T-helper 1 cell (primary cell): ENCODE data around the gene CAMK2G.
"Not testable (repeated sequence)": the region's sequence is repeated elsewhere in the genome, so short reads cannot be mapped to it uniquely, and the experiment has no call there.

ENCODE experiments used
- DNase-seq, 5 donors: peaks; one replicate each; pipeline ENCODE4 v3.0.0-alpha.2; 2012 to 2020

Gene CAMK2G

GRCh38 chr10:73838008-73838567 is 36.3 kb downstream of the CAMK2G start:
- DNase-seq: no peak

DNA sequence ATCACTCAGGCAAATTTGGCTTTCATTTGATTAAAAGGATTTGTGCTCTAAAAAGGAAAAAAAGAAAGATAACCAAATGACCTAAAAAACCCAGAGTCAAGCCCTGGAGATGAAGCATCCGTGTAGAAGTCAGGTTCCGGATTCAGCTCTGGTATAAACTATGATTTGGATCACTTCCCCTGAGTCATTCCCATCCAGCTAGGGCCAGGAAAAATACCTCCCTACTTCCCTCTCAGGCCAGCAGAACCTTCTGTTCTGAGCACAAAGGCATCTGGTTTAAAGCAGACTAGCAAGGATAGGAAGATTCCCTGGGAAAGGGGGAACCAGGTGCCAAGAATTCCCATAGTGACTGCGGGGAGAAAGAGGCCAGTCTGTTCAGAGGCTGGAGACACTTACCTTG is 37.3 kb downstream of the CAMK2G start:
- no peak for DNase-seq

DNA sequence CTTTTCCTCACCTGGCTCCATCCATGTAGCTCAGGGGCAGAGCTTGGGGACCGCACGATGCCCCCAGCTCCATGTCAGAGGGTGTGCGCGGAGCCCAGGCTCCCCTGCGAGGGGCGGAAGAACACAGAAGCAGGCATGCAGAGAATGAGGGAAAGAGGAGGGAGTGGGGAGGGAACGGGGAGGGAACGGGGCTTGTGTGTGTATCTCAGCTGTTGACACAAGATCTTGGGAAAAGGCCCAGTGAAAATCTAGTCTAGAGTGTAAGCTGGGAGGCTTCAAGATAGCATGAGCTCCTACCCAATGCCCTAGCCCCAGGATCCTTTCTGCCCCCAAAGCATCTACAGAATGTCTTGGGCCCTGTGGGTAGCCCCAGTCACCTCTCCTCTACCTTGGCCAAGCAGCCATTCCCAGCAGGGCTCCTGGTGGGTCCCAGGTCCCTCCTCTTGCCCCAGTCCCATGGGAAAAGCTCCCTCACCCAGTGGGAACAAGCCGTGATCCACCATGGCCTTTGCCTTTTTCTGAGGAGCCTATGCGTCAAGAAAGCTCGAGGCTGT is 37.9 kb downstream of the CAMK2G start:
- DNase-seq: no peak

GRCh38 chr10:73829090-73829489 is 45.3 kb downstream of the CAMK2G start:
- DNase-seq: not testable (repeated sequence)

GRCh38 chr10:73828161-73828560 is 46.2 kb downstream of the CAMK2G start:
- DNase-seq: no peak

GRCh38 chr10:73827346-73828089 is 46.8 kb downstream of the CAMK2G start:
- DNase-seq: no peak

- DNase-seq: no peak
These were observed 50.1 kb downstream of the CAMK2G start for GRCh38 chr10:73824146-73824725.

DNA sequence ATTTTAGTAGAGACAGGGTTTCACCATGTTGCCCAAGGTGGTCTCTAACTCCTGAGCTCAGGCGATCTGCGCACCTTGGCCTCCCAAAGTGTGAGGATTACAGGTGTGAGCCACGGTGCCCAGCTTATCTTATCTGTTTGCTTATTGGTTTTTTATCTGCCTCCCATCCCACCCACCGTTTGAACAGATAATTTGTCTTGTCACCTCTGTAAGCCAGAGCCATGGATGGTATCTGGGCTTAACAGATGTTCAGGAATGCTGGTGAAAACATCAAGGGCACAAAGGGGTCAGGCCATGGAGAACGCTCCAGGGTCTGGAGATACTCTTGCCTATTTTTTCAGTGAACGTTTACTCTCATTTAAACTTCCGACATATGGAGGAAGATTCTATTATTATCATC is 51.0 kb downstream of the CAMK2G start:
- no peak for DNase-seq

DNA sequence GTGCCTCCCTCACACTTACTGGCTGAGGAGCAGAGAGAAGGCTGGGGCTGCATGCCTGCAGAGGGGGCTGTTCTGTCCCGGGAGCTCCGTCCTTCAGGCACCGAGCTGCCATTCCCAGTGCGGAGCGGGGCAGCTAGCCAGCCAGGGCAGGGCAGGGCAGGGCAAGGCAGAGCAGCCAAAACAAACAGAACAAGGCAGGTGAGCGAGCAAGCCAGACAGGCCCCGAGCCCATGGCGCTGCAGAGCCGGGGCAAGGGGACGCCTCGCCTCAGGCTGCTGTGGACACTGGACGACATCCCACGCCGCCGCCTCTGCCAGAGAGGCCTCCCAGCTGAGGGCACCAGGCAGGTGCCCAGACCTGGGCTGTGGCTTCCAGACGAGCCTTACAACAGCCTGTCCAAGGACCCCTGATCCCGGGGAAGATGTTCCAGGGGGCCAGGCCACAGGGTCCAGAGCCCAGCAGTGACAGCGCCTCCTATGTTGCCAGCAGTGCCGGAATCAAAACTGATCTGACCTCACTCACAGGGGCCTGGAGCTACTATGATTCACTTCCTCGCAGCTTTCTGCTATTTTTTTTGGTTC is 54.8 kb downstream of the CAMK2G start:
- DNase-seq: no peak

DNA sequence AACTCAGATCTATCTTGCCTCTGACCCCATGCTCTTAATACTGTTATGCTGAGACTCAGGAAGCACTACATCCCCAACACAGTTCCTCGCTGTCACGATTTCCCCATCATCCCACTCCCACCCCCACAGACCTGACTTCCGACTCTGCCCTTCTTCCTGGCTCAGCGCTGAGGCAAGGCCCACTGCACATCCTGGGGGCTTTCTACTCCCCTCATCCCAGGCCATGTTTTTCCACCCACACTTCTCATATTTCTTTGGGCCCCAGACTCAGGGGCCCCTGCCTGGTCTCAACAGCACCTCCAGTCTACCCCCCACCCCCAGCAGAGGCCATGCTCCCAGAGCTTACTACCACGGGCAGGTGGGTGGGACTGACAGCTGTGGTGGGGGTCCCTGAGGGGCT is 55.3 kb downstream of the CAMK2G start:
- DNase-seq: no peak

DNA sequence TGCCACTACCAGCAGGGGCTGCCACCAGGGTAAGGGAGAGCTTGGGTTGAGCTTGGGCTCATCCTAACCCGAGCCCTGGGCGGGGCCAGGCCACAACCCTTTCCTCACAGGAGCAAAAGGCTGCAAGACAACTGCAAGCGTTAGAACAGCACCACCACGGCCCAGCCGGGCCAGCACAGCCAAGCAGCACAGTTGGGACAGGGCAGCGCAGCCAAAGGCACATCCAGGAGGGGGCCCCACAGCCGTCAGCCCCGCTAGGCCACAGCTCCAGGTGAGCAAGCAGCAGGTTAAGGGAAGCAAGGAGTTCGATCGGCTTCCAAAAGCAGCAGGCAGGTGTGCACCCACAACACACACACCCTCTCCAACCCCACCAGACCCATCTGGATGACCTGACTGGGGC is 56.0 kb downstream of the CAMK2G start:
- no peak for DNase-seq

DNA sequence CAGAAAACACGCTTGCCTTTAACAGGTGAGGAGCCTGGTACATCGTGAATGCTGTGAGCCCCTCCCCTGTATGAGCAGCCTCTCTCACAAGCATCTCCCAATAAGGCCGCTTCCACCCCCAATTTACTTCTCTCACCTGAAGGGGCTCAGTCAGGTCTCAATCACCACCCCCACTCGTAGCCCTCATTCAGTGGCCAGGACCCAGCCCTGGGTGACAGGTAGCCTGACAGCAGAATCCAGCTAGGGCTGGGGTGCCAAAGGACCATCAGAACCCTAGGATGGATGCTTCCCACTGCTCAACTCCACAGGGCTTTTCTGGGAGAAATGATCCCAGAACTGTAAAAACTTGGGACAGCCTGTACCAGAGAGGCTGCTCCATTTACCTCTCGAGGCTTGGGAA is 56.5 kb downstream of the CAMK2G start:
- DNase-seq: no peak

GRCh38 chr10:73816917-73817729 is 57.2 kb downstream of the CAMK2G start:
- no peak for DNase-seq

GRCh38 chr10:73815719-73816030 is 58.7 kb downstream of the CAMK2G start:
- no peak for DNase-seq

- no peak for DNase-seq
These were observed 59.2 kb downstream of the CAMK2G start for GRCh38 chr10:73814896-73815718.

DNA sequence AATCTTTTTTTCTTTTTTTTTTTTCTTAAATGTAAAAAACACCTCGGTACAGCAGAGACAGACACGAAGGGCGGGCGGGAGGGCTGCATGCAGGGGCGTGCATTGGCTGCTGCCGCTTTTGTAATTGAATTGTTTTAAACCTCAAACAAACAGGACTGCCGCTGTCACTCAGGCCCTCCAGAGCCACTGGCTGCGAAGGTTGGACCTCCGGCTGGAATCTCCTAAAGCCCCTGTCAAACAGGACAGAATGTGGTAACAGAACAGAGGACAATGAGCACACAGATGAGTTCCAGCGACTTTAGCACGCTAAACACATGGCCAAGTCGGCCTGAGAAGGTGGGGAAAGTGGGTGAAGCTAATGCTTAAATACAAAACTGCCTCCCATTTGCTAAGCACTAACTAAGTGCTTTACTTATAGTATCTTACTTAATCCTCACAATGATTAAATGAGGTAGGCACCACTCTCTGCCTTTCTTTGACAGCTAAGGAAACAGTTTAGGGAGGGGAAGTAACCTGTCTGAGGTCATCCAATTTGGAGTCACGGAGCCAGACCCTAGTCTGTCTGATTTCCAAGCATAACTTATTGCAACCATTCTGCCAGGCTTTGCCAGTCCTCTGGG is 60.0 kb downstream of the CAMK2G start:
- DNase-seq: no peak

DNA sequence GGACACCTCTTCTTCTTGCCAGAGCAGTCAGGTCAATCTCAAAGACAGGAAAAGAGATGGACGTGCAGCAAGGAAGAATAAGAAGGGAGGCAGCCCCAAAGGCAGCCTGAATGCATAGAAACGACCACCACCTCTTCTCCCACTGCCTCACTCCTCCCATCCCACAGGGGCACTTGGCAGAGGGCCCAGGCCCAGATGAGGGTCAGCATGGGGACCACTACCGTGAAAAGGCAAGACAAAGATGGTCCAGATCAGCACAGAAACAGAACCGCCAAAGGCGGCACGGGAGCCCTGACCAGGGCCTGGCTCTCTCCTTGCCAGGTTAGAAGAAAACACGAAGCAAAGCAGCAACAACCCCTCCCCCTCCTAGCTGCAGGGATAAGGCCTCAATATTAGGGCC is 61.0 kb downstream of the CAMK2G start:
- no peak for DNase-seq

DNA sequence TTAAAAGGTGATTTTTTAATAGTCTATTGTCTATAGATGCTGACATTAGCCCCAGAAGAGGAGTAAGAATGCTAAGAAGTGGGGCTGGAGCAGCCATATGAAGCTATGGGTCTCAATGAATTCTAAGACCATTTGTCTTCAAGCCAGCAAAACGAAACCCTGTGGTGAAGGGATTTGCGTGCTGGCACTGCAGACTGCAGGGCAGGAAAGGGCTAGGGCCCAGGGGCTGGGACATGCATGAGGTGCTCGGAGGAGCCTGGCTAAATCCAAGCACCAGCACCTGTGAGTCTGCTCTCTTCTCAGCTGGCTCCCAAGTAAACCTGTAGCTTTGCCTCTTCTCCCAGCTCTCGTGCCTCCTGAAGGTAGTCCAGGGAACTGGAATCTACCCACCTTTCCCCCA is 61.7 kb downstream of the CAMK2G start:
- DNase-seq: no peak

GRCh38 chr10:73810735-73811465 is 63.5 kb downstream of the CAMK2G start:
- DNase-seq: peak; percentile 42 to 66 (median 49)

GRCh38 chr10:73810358-73810734 is 64.0 kb downstream of the CAMK2G start:
- DNase-seq: peak in 1 of 5 donors; percentile 74
